Kidney epithelial cell (primary cell): ENCODE results near the gene HNRNPA1L2. TPM values are rescaled to one million over a fixed set of nuclear protein-coding genes. Genes with fewer than 3 reads are reported as not detected.

ENCODE experiments used
- DNase-seq: peaks from one replicate; pipeline ENCODE4 v3.0.0-alpha.2; 2010; ENCODE audit warnings: low read depth
- H3K27me3 ChIP-seq: 2 replicates; pipeline ENCODE4 v1.6.0; 2011; ENCODE audit warnings: low read length; ENCODE audit not compliant: control insufficient read depth, insufficient read depth
- H3K36me3 ChIP-seq: 2 replicates; pipeline ENCODE4 v1.5.1; 2011; ENCODE audit warnings: low read length; ENCODE audit not compliant: control insufficient read depth, insufficient read depth
- H3K4me3 ChIP-seq: 2 replicates; pipeline ENCODE4 v1.5.1; 2011; ENCODE audit warnings: low read depth, mild to moderate bottlenecking, control low read depth, low read length
- CTCF ChIP-seq: IDR thresholded peaks from 2 replicates; pipeline ENCODE4 v1.5.1; 2011; ENCODE audit warnings: mild to moderate bottlenecking, moderate library complexity, low read length, control low read depth, inconsistent platforms; ENCODE audit not compliant: insufficient read depth, poor library complexity, severe bottlenecking
- total RNA-seq: library from RNA; depleted of rRNA; stranded (reverse); fragments of >200 nt; gene quantifications from 2 replicates; pipeline ENCODE4 v1.2.3, GENCODE V29; 2015

Gene HNRNPA1L2
- total RNA-seq, 1 donor from 2014 or later = 7.2 TPM

DNA sequence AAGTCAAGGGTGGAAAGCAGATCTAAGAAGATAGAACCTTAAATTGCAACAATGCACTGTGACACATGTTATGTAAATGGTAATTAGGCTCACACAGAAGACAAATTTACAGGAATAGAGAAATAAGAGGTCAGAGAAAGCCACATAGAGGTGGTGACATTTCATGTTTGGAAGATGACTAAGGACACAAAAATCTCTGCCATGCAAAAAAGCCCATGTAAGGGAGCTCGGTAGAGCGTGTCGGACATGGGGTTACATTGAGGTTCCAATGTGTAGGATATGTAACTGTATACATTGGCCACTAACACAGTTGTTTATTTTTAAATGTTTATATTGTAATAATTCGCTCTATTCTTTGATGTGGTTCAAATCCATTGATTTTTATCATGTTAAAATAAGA, 44.1 kb downstream of the HNRNPA1L2 start:
- TF ChIP-seq CTCF = no peak
- H3K36me3 ChIP-seq = no peaks in the 10 kb centered on the region
- no peak for DNase-seq
- no peaks in the 10 kb centered on the region for H3K27me3 ChIP-seq
- no peak overlapping the region for H3K4me3 ChIP-seq

Other genes starting within 250 kb of the HNRNPA1L2 start
- gene THSD1, start 236.3 kb upstream of the HNRNPA1L2 start, total RNA-seq = 4.1 and 4.8 TPM in 2 replicates
- 26.6 and 31.5 TPM in 2 replicates for gene VPS36, start 191.8 kb upstream of the HNRNPA1L2 start, total RNA-seq
- 18.8 and 21.9 TPM in 2 replicates for gene CKAP2, start 187.0 kb upstream of the HNRNPA1L2 start, total RNA-seq
- 44.6 and 49.8 TPM in 2 replicates for gene SUGT1, start 10.4 kb downstream of the HNRNPA1L2 start, total RNA-seq
- gene CNMD, start 97.4 kb downstream of the HNRNPA1L2 start, total RNA-seq = 0.46 and 1.4 TPM in 2 replicates
- 0.04 and 0.14 TPM in 2 replicates for gene PCDH8, start 206.2 kb downstream of the HNRNPA1L2 start, total RNA-seq